Neural progenitor cell (in vitro differentiated cells): ENCODE results near the gene PIP4K2A. TPM values are rescaled to one million over a fixed set of nuclear protein-coding genes. Genes with fewer than 3 reads are reported as not detected.

Source experiments
- DNase-seq: peaks from one replicate; pipeline ENCODE4 v3.0.0-alpha.2; 2016; ENCODE audit warnings: low spot score
- H2AFZ ChIP-seq: fragments of 200-600 bp; sonication (generic); replicated peaks from 2 replicates; pipeline ENCODE4 v1.6.1; 2016; ENCODE audit warnings: antibody characterized with exemption
- H3F3A ChIP-seq: fragments of 200-600 bp; sonication (generic); 2 replicates; pipeline ENCODE4 v1.6.1; 2016; ENCODE audit warnings: antibody characterized with exemption, low read depth
- H3K27ac ChIP-seq: fragments of 200-600 bp; sonication (generic); 2 replicates; pipeline ENCODE4 v1.5.1; 2016; ENCODE audit warnings: mild to moderate bottlenecking
- H3K27me3 ChIP-seq: fragments of 200-600 bp; sonication (generic); 2 replicates; pipeline ENCODE4 v1.6.1; 2016; ENCODE audit warnings: mild to moderate bottlenecking, moderate library complexity
- H3K36me3 ChIP-seq: fragments of 200-600 bp; sonication (generic); 2 replicates; pipeline ENCODE4 v1.5.1; 2016
- H3K4me1 ChIP-seq: fragments of 200-600 bp; sonication (generic); 2 replicates; pipeline ENCODE4 v1.6.1; 2016; ENCODE audit warnings: mixed run types
- H3K4me2 ChIP-seq: fragments of 200-600 bp; sonication (generic); 2 replicates; pipeline ENCODE4 v1.6.1; 2016
- H3K4me3 ChIP-seq: fragments of 200-600 bp; sonication (generic); 2 replicates; pipeline ENCODE4 v1.5.1; 2016
- H3K79me2 ChIP-seq: fragments of 200-600 bp; sonication (generic); 2 replicates; pipeline ENCODE4 v1.6.1; 2016; ENCODE audit warnings: low read depth
- H3K9ac ChIP-seq: fragments of 200-600 bp; sonication (generic); 2 replicates; pipeline ENCODE4 v1.6.1; 2016
- H3K9me3 ChIP-seq: fragments of 200-600 bp; sonication (generic); 2 replicates; pipeline ENCODE4 v1.5.1; 2016; ENCODE audit warnings: low read depth
- H4K20me1 ChIP-seq: fragments of 200-600 bp; sonication (generic); 2 replicates; pipeline ENCODE4 v1.6.1; 2016; ENCODE audit warnings: low read depth
- H3K27ac Mint-ChIP-seq: 3 replicates; pipeline ENCODE4 v1.8.0; 2021; ENCODE audit warnings: mixed read lengths
- H3K27me3 Mint-ChIP-seq: 2 replicates; pipeline ENCODE4 v1.8.0; 2022; ENCODE audit warnings: low read depth, mild to moderate bottlenecking, inconsistent platforms, moderate library complexity, mixed read lengths; ENCODE audit not compliant: insufficient read depth
- H3K36me3 Mint-ChIP-seq: 3 replicates; pipeline ENCODE4 v1.8.0; 2021; ENCODE audit warnings: mixed read lengths
- H3K4me1 Mint-ChIP-seq: 3 replicates; pipeline ENCODE4 v1.8.0; 2021; ENCODE audit warnings: mixed read lengths
- H3K4me3 Mint-ChIP-seq: 3 replicates; pipeline ENCODE4 v1.8.0; 2021; ENCODE audit warnings: mild to moderate bottlenecking, moderate library complexity, mixed read lengths
- H3K9me3 Mint-ChIP-seq: 3 replicates; pipeline ENCODE4 v1.8.0; 2020; ENCODE audit warnings: mixed read lengths
- CTCF ChIP-seq: fragments of 200-600 bp; sonication (generic); IDR thresholded peaks from 2 replicates; pipeline ENCODE4 v1.5.1; 2017; ENCODE audit warnings: antibody characterized with exemption, mild to moderate bottlenecking
- EZH2 ChIP-seq: fragments of 200-600 bp; sonication (generic); IDR thresholded peaks from 2 replicates; pipeline ENCODE4 v1.6.1; 2017; ENCODE audit warnings: antibody characterized with exemption, mild to moderate bottlenecking, moderate library complexity
- EZH2phosphoT487 ChIP-seq: fragments of 200-600 bp; sonication (generic); IDR thresholded peaks from 2 replicates; pipeline ENCODE4 v1.6.1; 2017; ENCODE audit warnings: antibody characterized with exemption
- total RNA-seq: library from RNA; depleted of rRNA; stranded (reverse); fragments of >200 nt; gene quantifications from 2 replicates; pipeline ENCODE4 v1.2.3, GENCODE V29; 2015; ENCODE audit warnings: low replicate concordance

Gene PIP4K2A
- total RNA-seq, 1 donor from 2014 or later = 37.6 TPM

- H3K36me3 ChIP-seq = no peaks in the 10 kb centered on the region
- Mint-ChIP-seq H3K4me3 (no peak overlapping the region), H3K4me1 (no peaks in the 10 kb centered on the region), H3K27ac (no peak overlapping the region), H3K9me3 (peaks cover 5% of the 10 kb centered on the region), H3K27me3 (no peaks in the 10 kb centered on the region), H3K36me3 (no peaks in the 10 kb centered on the region)
- no peak for TF ChIP-seq CTCF
- no peak for TF ChIP-seq EZH2
- no peak for TF ChIP-seq EZH2phosphoT487
- H3K4me3 ChIP-seq = no peak overlapping the region
- H3K4me2 ChIP-seq = no peak overlapping the region
- H3K9ac ChIP-seq = no peak overlapping the region
- H2AFZ ChIP-seq = no peak overlapping the region
- no peaks in the 10 kb centered on the region for H3F3A ChIP-seq
- no peak for DNase-seq
- H4K20me1 ChIP-seq = no peaks in the 10 kb centered on the region
- H3K4me1 ChIP-seq = no peaks in the 10 kb centered on the region
- no peaks in the 10 kb centered on the region for H3K27me3 ChIP-seq
- no peaks in the 10 kb centered on the region for H3K9me3 ChIP-seq
- no peaks in the 10 kb centered on the region for H3K79me2 ChIP-seq
- no peak overlapping the region for H3K27ac ChIP-seq
These were observed 25.8 kb upstream of the PIP4K2A start for GRCh38 chr10:22740180-22740579.

GRCh38 chr10:22737587-22737986 lies 23.2 kb upstream of the PIP4K2A start:
- H3K27ac Mint-ChIP-seq = no peak overlapping the region

GRCh38 chr10:22736134-22736533 lies 21.8 kb upstream of the PIP4K2A start:
- H3K4me3 Mint-ChIP-seq = no peak overlapping the region
- H3K4me2 ChIP-seq = no peak overlapping the region

More at GRCh38 chr10:22737587-22737986, 23.2 kb upstream of the PIP4K2A start:
- no peaks in the 10 kb centered on the region for H3K4me1 Mint-ChIP-seq
- Histone ChIP-seq H3K9me3 (no peaks in the 10 kb centered on the region), H3K36me3 (no peaks in the 10 kb centered on the region), H2AFZ (no peak overlapping the region), H3K4me1 (no peaks in the 10 kb centered on the region), H3K79me2 (no peaks in the 10 kb centered on the region), H3K27ac (no peak overlapping the region), H3K9ac (no peak overlapping the region), H3F3A (no peaks in the 10 kb centered on the region), H4K20me1 (no peaks in the 10 kb centered on the region), H3K4me2 (no peak overlapping the region), H3K4me3 (no peak overlapping the region), H3K27me3 (no peaks in the 10 kb centered on the region)
- no peaks in the 10 kb centered on the region for H3K9me3 Mint-ChIP-seq
- no peaks in the 10 kb centered on the region for H3K36me3 Mint-ChIP-seq
- no peak for DNase-seq
- TF ChIP-seq EZH2phosphoT487 = no peak
- no peak for TF ChIP-seq CTCF
- no peak for TF ChIP-seq EZH2
- no peak overlapping the region for H3K4me3 Mint-ChIP-seq
- H3K27me3 Mint-ChIP-seq = peaks cover 2% of the 10 kb centered on the region

More at GRCh38 chr10:22736134-22736533, 21.8 kb upstream of the PIP4K2A start:
- H3K9ac ChIP-seq = no peak overlapping the region
- H3K9me3 ChIP-seq = no peaks in the 10 kb centered on the region
- H3F3A ChIP-seq = no peaks in the 10 kb centered on the region
- H2AFZ ChIP-seq = no peak overlapping the region
- H3K27me3 Mint-ChIP-seq = peaks cover 2% of the 10 kb centered on the region
- H3K27me3 ChIP-seq = no peaks in the 10 kb centered on the region
- no peak overlapping the region for H3K4me3 ChIP-seq
- no peaks in the 10 kb centered on the region for H3K4me1 Mint-ChIP-seq
- TF ChIP-seq EZH2 (no peak), CTCF (no peak), EZH2phosphoT487 (no peak)
- no peaks in the 10 kb centered on the region for H3K4me1 ChIP-seq
- H3K36me3 ChIP-seq = no peaks in the 10 kb centered on the region
- H3K9me3 Mint-ChIP-seq = no peaks in the 10 kb centered on the region
- H3K36me3 Mint-ChIP-seq = no peaks in the 10 kb centered on the region
- H3K27ac Mint-ChIP-seq = no peak overlapping the region
- no peak for DNase-seq
- no peak overlapping the region for H3K27ac ChIP-seq
- H4K20me1 ChIP-seq = no peaks in the 10 kb centered on the region
- no peaks in the 10 kb centered on the region for H3K79me2 ChIP-seq
